Measurements from ENCODE around the gene FGR.

The FGR gene

DNA sequence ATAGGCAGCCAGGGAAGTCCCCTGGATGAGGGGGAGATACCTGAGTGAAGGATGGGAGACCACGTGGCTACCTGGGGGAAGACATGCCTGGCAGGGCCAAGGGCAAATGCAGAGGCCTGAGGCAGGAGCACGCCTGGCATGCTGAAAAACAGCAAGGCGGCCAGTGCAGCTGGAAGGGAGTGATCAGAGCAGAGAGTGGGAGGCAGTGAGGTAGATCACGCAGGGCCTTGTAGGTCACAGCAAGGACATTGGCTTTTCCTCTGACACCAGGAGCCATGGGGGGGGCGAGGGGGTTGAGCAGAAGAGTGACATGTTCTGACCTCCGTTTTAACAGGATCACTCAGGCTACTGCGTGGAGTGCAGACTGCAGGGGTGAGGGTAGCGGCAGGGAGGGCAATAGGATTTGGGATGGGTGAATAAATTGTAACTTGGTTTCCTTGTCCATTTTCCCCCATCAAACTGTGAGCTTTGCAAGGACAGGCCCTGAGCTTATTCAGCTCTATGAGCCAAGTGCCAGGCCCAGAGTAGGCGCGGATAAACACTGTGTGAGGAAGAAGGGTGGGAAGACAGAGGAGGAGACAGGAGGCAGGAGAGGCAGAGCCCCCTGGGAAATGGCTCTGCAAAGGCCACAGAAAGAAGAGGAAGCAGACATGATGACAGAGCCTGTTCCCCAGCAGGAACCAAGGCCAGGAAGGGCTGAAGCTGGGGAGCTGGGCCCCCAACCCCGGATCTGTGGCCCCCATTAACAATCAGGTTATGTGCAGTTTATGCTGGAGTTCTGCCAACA, 20.4 kb upstream of the FGR start:
- peak; percentile 59 for DNase-seq (ENCODE audit: low read depth)
- no peak for TF ChIP-seq POLR2A (IDR thresholded peaks at IDR 0.05; ENCODE audit: extremely low read depth, insufficient read length)
- no peak for TF ChIP-seq MYC (IDR thresholded peaks at IDR 0.05; ENCODE audit: low read depth, low read length)
- TF ChIP-seq, protein P1, sequence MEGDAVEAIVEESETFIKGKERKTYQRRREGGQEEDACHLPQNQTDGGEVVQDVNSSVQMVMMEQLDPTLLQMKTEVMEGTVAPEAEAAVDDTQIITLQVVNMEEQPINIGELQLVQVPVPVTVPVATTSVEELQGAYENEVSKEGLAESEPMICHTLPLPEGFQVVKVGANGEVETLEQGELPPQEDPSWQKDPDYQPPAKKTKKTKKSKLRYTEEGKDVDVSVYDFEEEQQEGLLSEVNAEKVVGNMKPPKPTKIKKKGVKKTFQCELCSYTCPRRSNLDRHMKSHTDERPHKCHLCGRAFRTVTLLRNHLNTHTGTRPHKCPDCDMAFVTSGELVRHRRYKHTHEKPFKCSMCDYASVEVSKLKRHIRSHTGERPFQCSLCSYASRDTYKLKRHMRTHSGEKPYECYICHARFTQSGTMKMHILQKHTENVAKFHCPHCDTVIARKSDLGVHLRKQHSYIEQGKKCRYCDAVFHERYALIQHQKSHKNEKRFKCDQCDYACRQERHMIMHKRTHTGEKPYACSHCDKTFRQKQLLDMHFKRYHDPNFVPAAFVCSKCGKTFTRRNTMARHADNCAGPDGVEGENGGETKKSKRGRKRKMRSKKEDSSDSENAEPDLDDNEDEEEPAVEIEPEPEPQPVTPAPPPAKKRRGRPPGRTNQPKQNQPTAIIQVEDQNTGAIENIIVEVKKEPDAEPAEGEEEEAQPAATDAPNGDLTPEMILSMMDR (IDR thresholded peaks at IDR 0.05; ENCODE audit: low read depth, low read length), result no peak
- TF ChIP-seq, protein P2, sequence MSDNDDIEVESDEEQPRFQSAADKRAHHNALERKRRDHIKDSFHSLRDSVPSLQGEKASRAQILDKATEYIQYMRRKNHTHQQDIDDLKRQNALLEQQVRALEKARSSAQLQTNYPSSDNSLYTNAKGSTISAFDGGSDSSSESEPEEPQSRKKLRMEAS (IDR thresholded peaks at IDR 0.05; ENCODE audit: low read depth, low read length), result no peak
- no peak overlapping the region for H3K4me3 ChIP-seq (ENCODE audit: low read depth, low read length)

DNA sequence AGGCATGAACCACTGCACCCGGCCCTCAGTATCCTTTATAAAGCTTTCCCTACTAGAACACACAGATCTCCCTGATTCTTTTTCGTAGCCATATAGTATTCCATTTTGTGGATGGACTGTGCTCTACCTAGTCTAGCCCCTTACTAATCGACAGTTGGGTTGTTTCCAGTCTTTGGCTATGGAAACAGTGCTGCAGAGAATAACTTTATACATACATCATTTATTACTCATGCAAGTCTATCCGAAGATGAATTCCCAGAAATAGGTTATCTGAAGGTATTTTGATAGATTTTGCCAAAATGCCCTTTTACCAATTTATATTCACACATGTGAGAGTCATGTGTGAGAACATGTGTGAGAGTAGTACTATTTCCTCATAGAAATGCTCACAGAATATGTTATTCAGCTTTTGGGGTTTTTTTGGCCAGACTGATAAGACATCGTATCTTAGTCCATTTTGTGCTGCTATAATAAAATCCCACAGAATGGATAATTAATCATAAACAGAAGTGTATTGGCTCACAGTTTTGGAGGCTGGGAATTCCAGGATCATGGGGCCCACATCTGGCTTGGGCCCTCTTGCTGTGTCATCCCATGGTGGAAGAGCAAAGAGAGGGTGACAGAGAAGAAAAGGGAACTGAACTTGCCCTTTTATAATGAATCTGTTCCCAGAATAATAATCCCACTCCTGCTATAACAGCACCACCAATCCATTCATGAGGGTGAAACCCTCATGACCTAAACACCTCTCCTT, 17.3 kb upstream of the FGR start:
- no peak for DNase-seq (ENCODE audit: low read depth)
- TF ChIP-seq MYC (IDR thresholded peaks at IDR 0.05; ENCODE audit: low read depth, low read length) (no peak), POLR2A (IDR thresholded peaks at IDR 0.05; ENCODE audit: extremely low read depth, insufficient read length) (no peak)
- TF ChIP-seq, protein P2 (IDR thresholded peaks at IDR 0.05; ENCODE audit: low read depth, low read length), result no peak
- TF ChIP-seq, protein P1 (IDR thresholded peaks at IDR 0.05; ENCODE audit: low read depth, low read length), result no peak

DNA sequence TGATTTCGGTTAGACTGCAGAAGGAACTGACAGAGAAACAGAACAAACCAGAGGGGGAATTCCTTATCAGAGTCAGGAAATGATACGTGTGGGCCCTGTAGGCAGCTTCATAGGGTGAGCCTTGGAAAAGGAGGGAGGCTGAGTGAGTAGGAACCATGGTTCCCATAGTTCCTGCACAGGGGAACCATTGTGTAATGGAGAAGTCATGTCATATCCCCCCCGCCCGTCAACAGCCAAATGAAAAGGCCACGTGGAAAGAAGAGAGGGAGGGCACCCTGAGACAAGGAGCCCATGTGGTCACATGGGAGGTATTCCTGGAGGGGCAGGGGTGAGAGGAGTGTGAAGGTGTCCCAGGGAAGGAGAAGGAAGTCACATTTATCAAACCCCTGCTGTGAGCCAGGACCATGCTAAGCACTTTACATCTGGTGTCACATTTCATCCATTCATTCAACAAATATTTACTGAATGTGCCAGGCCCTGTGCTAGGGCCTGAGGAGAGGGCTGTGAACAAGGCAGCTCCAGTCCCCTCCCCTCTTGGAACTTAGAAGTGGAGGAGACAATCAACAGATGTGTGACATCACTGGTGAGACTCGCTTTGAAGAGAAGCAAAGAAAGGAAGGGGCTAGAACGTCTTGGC, 15.7 kb upstream of the FGR start:
- no peak overlapping the region for H3K4me3 ChIP-seq (ENCODE audit: low read depth, low read length)
- TF ChIP-seq, protein P1 (IDR thresholded peaks at IDR 0.05; ENCODE audit: low read depth, low read length), result no peak
- TF ChIP-seq, protein P2 (IDR thresholded peaks at IDR 0.05; ENCODE audit: low read depth, low read length), result peak; percentile 93
- TF ChIP-seq MYC (IDR thresholded peaks at IDR 0.05; ENCODE audit: low read depth, low read length), result peak; percentile 86
- peak; percentile 55 for DNase-seq (ENCODE audit: low read depth)

More for the DNA sequence above, 17.3 kb upstream of the FGR start:
- H3K4me3 ChIP-seq (ENCODE audit: low read depth, low read length), result no peak overlapping the region

DNA sequence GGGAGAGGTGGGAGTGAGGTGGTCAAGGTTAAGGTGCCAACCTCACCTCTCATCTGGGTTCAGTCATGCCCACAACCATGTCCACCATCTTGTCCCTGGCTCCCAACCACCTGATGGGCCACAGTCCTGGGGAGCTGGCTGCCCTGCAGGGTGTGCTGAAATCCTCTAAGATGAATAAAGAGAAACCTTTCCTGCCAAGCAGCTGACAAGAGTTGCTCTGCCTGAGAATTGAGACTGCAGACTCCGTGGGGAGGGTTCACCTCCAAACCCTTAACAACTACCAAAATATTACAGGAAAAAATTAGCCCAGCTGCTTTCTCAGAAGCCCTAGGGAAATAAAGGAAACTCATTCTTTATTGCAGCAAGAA, 15.2 kb upstream of the FGR start:
- no peak for DNase-seq (ENCODE audit: low read depth)
- TF ChIP-seq, protein P2 (IDR thresholded peaks at IDR 0.05; ENCODE audit: low read depth, low read length), result no peak
- TF ChIP-seq MYC (IDR thresholded peaks at IDR 0.05; ENCODE audit: low read depth, low read length) (no peak), POLR2A (IDR thresholded peaks at IDR 0.05; ENCODE audit: extremely low read depth, insufficient read length) (no peak)
- TF ChIP-seq, protein P1 (IDR thresholded peaks at IDR 0.05; ENCODE audit: low read depth, low read length), result no peak
- no peak overlapping the region for H3K4me3 ChIP-seq (ENCODE audit: low read depth, low read length)

DNA sequence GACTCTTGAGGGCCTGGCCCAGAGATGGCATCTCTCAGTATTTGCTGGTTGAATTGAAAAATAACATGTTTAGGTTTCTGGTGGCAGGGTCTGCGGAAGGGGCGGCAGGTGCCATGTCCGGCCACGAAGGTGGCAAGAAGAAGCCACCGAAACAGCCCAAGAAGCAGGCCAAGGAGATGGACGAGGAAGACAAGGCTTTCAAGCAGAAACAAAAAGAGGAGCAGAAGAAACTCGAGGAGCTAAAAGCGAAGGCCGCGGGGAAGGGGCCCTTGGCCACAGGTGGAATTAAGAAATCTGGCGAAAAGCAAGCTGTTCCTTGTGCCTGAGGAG, 14.3 kb upstream of the FGR start:
- TF ChIP-seq, protein P2 (IDR thresholded peaks at IDR 0.05; ENCODE audit: low read depth, low read length), result no peak
- TF ChIP-seq, protein P1 (IDR thresholded peaks at IDR 0.05; ENCODE audit: low read depth, low read length), result no peak
- no peak for DNase-seq (ENCODE audit: low read depth)
- H3K4me3 ChIP-seq (ENCODE audit: low read depth, low read length), result no peak overlapping the region

All from NB4 (cell line).